Measurements from ENCODE around the gene CAD.

DNA sequence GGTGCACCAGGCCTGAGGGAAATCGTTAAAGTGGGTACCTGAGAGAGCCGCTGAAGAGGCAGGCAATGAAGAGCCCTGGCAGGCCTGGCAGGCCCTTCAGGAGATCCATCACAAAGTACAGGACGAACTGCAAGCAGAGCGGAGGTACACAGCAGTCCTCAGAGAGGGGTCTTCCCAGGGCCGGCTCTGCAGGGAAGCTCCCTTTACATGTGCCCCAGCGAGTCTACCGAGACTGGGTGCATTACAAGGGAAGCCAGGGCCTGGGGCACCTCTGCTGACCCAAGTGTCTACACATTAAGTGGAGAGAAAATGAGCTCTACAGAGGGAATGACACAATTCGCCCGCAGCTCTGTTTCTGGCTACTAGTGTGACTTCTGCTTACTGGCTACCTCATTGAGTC, 13.4 kb upstream of the CAD start:
- TF ChIP-seq POLR2A (IDR thresholded peaks at IDR 0.05) (no peak), EP300 (IDR thresholded peaks at IDR 0.05) (no peak)
- TF ChIP-seq, protein P1, sequence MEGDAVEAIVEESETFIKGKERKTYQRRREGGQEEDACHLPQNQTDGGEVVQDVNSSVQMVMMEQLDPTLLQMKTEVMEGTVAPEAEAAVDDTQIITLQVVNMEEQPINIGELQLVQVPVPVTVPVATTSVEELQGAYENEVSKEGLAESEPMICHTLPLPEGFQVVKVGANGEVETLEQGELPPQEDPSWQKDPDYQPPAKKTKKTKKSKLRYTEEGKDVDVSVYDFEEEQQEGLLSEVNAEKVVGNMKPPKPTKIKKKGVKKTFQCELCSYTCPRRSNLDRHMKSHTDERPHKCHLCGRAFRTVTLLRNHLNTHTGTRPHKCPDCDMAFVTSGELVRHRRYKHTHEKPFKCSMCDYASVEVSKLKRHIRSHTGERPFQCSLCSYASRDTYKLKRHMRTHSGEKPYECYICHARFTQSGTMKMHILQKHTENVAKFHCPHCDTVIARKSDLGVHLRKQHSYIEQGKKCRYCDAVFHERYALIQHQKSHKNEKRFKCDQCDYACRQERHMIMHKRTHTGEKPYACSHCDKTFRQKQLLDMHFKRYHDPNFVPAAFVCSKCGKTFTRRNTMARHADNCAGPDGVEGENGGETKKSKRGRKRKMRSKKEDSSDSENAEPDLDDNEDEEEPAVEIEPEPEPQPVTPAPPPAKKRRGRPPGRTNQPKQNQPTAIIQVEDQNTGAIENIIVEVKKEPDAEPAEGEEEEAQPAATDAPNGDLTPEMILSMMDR (IDR thresholded peaks at IDR 0.05), result no peak

Measured in ovary (tissue), 3 donors.